HEK293 (cell line): ENCODE results near the gene ST7.
A peak's percentile ranks its signal among the peaks of the same experiment; 100 is the strongest.

Experiments
- CTCF ChIA-PET: fragments of 350-600 bp; formaldehyde crosslinking; extraction: SDS; loops from one replicate; lab custom pipeline; 2021; ENCODE audit warnings: antibody characterized with exemption; lab: Yijun Ruan, JAX
- POLR2A ChIA-PET: fragments of 300-600 bp; formaldehyde crosslinking; extraction: SDS; loops from one replicate; lab custom pipeline; 2020; ENCODE audit warnings: antibody characterized with exemption, inconsistent platforms; lab: Yijun Ruan, JAX
- H3K27ac ChIP-seq: fragments of 200-500 bp; sonication (Bioruptor generic); 2 replicates; pipeline ENCODE4 v1.5.1; 2014; ENCODE audit warnings: low read depth, low read length, control low read depth, inconsistent platforms; ENCODE audit errors: extremely low read depth
- H3K36me3 ChIP-seq, 2 experiments: fragments of 200-500 bp in 1 of 2; sonication (Bioruptor generic) in 1 of 2; 1 replicate in 1 of 2; 2 replicates in 1 of 2; pipeline ENCODE4 v1.5.1; 2014 to 2017; ENCODE audit warnings: inconsistent platforms in 2 of 2, low read length in 2 of 2; ENCODE audit not compliant: control insufficient read depth in 2 of 2, insufficient read depth in 1 of 2
- H3K4me1 ChIP-seq: fragments of 200-500 bp; sonication (Bioruptor generic); 2 replicates; pipeline ENCODE4 v1.5.1; 2014; ENCODE audit warnings: mild to moderate bottlenecking, low read length, inconsistent platforms; ENCODE audit not compliant: control insufficient read depth, insufficient read depth
- H3K4me3 ChIP-seq: 2 replicates; pipeline ENCODE4 v1.5.1; 2011; ENCODE audit warnings: low read depth, mild to moderate bottlenecking, control low read depth, low read length, moderate library complexity
- H3K9me3 ChIP-seq: fragments of 200-500 bp; sonication (Bioruptor generic); 2 replicates; pipeline ENCODE4 v1.5.1; 2014; ENCODE audit warnings: low read depth, low read length, inconsistent platforms; ENCODE audit not compliant: control insufficient read depth, insufficient read depth
- HOXD13 ChIP-seq: sonication (generic); formaldehyde crosslinking; IDR thresholded peaks from 2 replicates; pipeline ENCODE4 v1.8.0; 2022; ENCODE audit warnings: missing genetic modification reagents, borderline replicate concordance
- KLF10 ChIP-seq: fragments of 450-650 bp; IDR thresholded peaks from 2 replicates; pipeline ENCODE4 v1.5.1; 2018; ENCODE audit warnings: missing biosample characterization, mild to moderate bottlenecking, missing genetic modification characterization
- OSR2 ChIP-seq: fragments of 450-650 bp; formaldehyde crosslinking; IDR thresholded peaks from 2 replicates; pipeline ENCODE4 v1.5.1; 2016; ENCODE audit warnings: missing biosample characterization, missing genetic modification characterization
- PRDM1 ChIP-seq: fragments of 450-650 bp; formaldehyde crosslinking; IDR thresholded peaks from 2 replicates; pipeline ENCODE4; 2016; ENCODE audit warnings: missing biosample characterization, missing genetic modification characterization
- SCRT1 ChIP-seq: fragments of 450-650 bp; formaldehyde crosslinking; IDR thresholded peaks from 2 replicates; pipeline ENCODE4 v1.5.1; 2016; ENCODE audit warnings: missing biosample characterization, missing genetic modification characterization, borderline replicate concordance
- SCRT2 ChIP-seq: fragments of 450-650 bp; formaldehyde crosslinking; IDR thresholded peaks from 2 replicates; pipeline ENCODE4 v1.5.1; 2016; ENCODE audit warnings: missing biosample characterization, missing genetic modification characterization
- ZBTB48 ChIP-seq: fragments of 450-650 bp; formaldehyde crosslinking; IDR thresholded peaks from 2 replicates; pipeline ENCODE4 v1.5.1; 2016; ENCODE audit warnings: missing biosample characterization, missing genetic modification characterization
- ZBTB6 ChIP-seq: fragments of 450-650 bp; formaldehyde crosslinking; IDR thresholded peaks from 2 replicates; pipeline ENCODE4 v1.5.1; 2017; ENCODE audit warnings: missing biosample characterization, missing genetic modification characterization
- ZFP69B ChIP-seq: fragments of 450-650 bp; formaldehyde crosslinking; IDR thresholded peaks from 2 replicates; pipeline ENCODE4 v1.5.1; 2016; ENCODE audit warnings: missing biosample characterization, missing genetic modification characterization
- ZNF114 ChIP-seq: fragments of 450-650 bp; formaldehyde crosslinking; IDR thresholded peaks from 2 replicates; pipeline ENCODE4 v1.5.0; 2017; ENCODE audit warnings: missing biosample characterization, missing genetic modification characterization
- ZNF146 ChIP-seq: fragments of 450-650 bp; formaldehyde crosslinking; IDR thresholded peaks from 2 replicates; pipeline ENCODE4 v1.5.1; 2016; ENCODE audit warnings: missing biosample characterization, missing genetic modification characterization
- ZNF175 ChIP-seq: fragments of 450-650 bp; formaldehyde crosslinking; IDR thresholded peaks from 2 replicates; pipeline ENCODE4 v1.5.1; 2016; ENCODE audit warnings: missing biosample characterization, missing genetic modification characterization
- ZNF350 ChIP-seq: fragments of 450-650 bp; formaldehyde crosslinking; IDR thresholded peaks from 2 replicates; pipeline ENCODE4 v1.5.0; 2017; ENCODE audit warnings: missing biosample characterization, mild to moderate bottlenecking, missing genetic modification characterization
- ZNF423 ChIP-seq: fragments of 450-650 bp; formaldehyde crosslinking; IDR thresholded peaks from 2 replicates; pipeline ENCODE4 v1.5.1; 2016; ENCODE audit warnings: missing biosample characterization, missing genetic modification characterization
- ZNF549 ChIP-seq: fragments of 450-650 bp; IDR thresholded peaks from 2 replicates; pipeline ENCODE4 v1.5.1; 2018; ENCODE audit warnings: missing biosample characterization, missing genetic modification characterization, mild to moderate bottlenecking, inconsistent platforms, moderate library complexity
- ZNF560 ChIP-seq: fragments of 450-650 bp; formaldehyde crosslinking; IDR thresholded peaks from 2 replicates; pipeline ENCODE4 v1.5.1; 2017; ENCODE audit warnings: missing biosample characterization, missing genetic modification characterization, borderline replicate concordance
- ZNF623 ChIP-seq: fragments of 450-650 bp; formaldehyde crosslinking; IDR thresholded peaks from 2 replicates; pipeline ENCODE4 v1.5.1; 2016; ENCODE audit warnings: missing biosample characterization, missing genetic modification characterization
- ZNF629 ChIP-seq: fragments of 450-650 bp; formaldehyde crosslinking; IDR thresholded peaks from 2 replicates; pipeline ENCODE4 v1.5.1; 2017; ENCODE audit warnings: missing biosample characterization, missing genetic modification characterization
- ZNF658 ChIP-seq: fragments of 450-650 bp; formaldehyde crosslinking; IDR thresholded peaks from 2 replicates; pipeline ENCODE4; 2016; ENCODE audit warnings: missing biosample characterization, missing genetic modification characterization
- ZNF707 ChIP-seq: fragments of 450-650 bp; formaldehyde crosslinking; IDR thresholded peaks from 2 replicates; pipeline ENCODE4 v1.5.1; 2016; ENCODE audit warnings: missing biosample characterization, missing genetic modification characterization
- ZNF791 ChIP-seq: fragments of 450-650 bp; formaldehyde crosslinking; IDR thresholded peaks from 2 replicates; pipeline ENCODE4 v1.5.1; 2016; ENCODE audit warnings: missing biosample characterization, missing genetic modification characterization
- ZNF830 ChIP-seq: fragments of 450-650 bp; IDR thresholded peaks from 2 replicates; pipeline ENCODE4 v1.5.0; 2018; ENCODE audit warnings: missing biosample characterization, missing genetic modification characterization, low read depth, mild to moderate bottlenecking, moderate library complexity
- ZNF837 ChIP-seq: fragments of 450-650 bp; formaldehyde crosslinking; IDR thresholded peaks from 2 replicates; pipeline ENCODE4 v1.5.1; 2016; ENCODE audit warnings: missing biosample characterization, missing genetic modification characterization
- ZSCAN16 ChIP-seq: fragments of 450-650 bp; formaldehyde crosslinking; IDR thresholded peaks from 2 replicates; pipeline ENCODE4 v1.5.1; 2016; ENCODE audit warnings: missing biosample characterization, missing genetic modification characterization
- TF ChIP-seq, protein P1 (sequence below): fragments of 450-650 bp; formaldehyde crosslinking; IDR thresholded peaks from 2 replicates; pipeline ENCODE4 v1.5.1; 2016; ENCODE audit warnings: missing biosample characterization, missing genetic modification characterization
- TF ChIP-seq, protein P2 (sequence below): fragments of 450-650 bp; formaldehyde crosslinking; IDR thresholded peaks from 2 replicates; pipeline ENCODE4 v1.5.1; 2016; ENCODE audit warnings: missing biosample characterization, missing genetic modification characterization
- TF ChIP-seq, protein P3 (sequence below): fragments of 450-650 bp; formaldehyde crosslinking; IDR thresholded peaks from 2 replicates; pipeline ENCODE4 v1.5.1; 2016; ENCODE audit warnings: missing biosample characterization, missing genetic modification characterization

The ST7 gene

DNA sequence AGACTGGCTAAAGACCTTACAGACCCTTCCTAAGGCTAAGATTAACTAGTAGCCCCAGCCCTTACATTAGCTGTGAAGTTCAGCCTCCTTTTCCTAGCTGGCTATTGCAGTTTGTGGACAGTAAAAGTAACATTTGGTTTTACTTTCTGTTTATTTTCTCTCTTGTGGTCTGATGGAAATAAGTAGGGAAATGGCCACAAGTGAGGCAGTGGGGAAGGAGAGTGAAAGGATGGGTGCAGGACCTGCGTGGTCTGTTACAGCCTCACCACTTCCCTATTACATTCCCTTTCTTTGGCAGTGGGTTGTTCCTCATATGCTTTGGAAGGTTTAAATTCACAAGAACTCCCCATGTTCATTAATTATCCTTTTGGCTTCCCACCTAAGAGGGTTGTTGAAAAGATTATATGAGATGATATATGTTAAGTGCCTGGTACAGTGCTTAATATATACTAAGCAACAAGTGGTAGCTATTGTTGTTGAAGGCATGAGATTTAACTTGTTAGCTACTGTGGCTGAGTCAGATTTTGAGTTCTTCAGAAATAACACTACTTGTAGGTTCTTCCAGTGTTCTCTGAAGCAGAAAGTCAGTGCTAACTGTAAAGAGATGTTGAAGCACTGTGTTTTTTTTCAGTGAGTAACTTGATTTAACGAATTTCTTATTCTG lies 181.7 kb downstream of the ST7 start:
- Histone ChIP-seq H3K4me1 (peaks cover 6% of the 10 kb centered on the region), H3K27ac (no peak overlapping the region), H3K36me3 (peaks cover 0 to 4% of the 10 kb centered on the region in 2 experiments; a peak in 1 of 3 replicates), H3K4me3 (no peak overlapping the region), H3K9me3 (no peaks in the 10 kb centered on the region)
- TF ChIP-seq ZNF629 (tag by site-specific recombination) (no peak), ZNF791 (tag by site-specific recombination) (no peak), HOXD13 (no peak), ZNF549 (no peak), ZBTB6 (tag by site-specific recombination) (no peak), PRDM1 (tag by site-specific recombination) (peak; percentile 55; the same call in 1 of the 2 replicates), ZNF175 (tag by site-specific recombination) (no peak), ZNF560 (tag by site-specific recombination) (no peak), ZNF623 (tag by site-specific recombination) (no peak), OSR2 (tag by site-specific recombination) (no peak), ZNF658 (tag by site-specific recombination) (no peak), ZSCAN16 (tag by site-specific recombination) (no peak), ZNF707 (tag by site-specific recombination) (no peak), ZNF830 (no peak), KLF10 (tag by site-specific recombination) (no peak), SCRT1 (tag by site-specific recombination) (peak; percentile 89), ZNF350 (tag by site-specific recombination) (no peak), ZNF114 (tag by site-specific recombination) (no peak), ZNF423 (no peak), ZFP69B (tag by site-specific recombination) (no peak), ZNF837 (tag by site-specific recombination) (no peak), SCRT2 (tag by site-specific recombination) (peak; percentile 95), ZNF146 (tag by site-specific recombination) (no peak), ZBTB48 (tag by site-specific recombination) (no peak)
- TF ChIP-seq, protein P1, sequence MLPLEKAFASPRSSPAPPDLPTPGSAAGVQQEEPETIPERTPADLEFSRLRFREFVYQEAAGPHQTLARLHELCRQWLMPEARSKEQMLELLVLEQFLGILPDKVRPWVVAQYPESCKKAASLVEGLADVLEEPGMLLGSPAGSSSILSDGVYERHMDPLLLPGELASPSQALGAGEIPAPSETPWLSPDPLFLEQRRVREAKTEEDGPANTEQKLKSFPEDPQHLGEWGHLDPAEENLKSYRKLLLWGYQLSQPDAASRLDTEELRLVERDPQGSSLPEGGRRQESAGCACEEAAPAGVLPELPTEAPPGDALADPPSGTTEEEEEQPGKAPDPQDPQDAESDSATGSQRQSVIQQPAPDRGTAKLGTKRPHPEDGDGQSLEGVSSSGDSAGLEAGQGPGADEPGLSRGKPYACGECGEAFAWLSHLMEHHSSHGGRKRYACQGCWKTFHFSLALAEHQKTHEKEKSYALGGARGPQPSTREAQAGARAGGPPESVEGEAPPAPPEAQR (tag by site-specific recombination): no peak
- TF ChIP-seq, protein P2, sequence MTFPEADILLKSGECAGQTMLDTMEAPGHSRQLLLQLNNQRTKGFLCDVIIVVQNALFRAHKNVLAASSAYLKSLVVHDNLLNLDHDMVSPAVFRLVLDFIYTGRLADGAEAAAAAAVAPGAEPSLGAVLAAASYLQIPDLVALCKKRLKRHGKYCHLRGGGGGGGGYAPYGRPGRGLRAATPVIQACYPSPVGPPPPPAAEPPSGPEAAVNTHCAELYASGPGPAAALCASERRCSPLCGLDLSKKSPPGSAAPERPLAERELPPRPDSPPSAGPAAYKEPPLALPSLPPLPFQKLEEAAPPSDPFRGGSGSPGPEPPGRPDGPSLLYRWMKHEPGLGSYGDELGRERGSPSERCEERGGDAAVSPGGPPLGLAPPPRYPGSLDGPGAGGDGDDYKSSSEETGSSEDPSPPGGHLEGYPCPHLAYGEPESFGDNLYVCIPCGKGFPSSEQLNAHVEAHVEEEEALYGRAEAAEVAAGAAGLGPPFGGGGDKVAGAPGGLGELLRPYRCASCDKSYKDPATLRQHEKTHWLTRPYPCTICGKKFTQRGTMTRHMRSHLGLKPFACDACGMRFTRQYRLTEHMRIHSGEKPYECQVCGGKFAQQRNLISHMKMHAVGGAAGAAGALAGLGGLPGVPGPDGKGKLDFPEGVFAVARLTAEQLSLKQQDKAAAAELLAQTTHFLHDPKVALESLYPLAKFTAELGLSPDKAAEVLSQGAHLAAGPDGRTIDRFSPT (tag by site-specific recombination): no peak
- TF ChIP-seq, protein P3, sequence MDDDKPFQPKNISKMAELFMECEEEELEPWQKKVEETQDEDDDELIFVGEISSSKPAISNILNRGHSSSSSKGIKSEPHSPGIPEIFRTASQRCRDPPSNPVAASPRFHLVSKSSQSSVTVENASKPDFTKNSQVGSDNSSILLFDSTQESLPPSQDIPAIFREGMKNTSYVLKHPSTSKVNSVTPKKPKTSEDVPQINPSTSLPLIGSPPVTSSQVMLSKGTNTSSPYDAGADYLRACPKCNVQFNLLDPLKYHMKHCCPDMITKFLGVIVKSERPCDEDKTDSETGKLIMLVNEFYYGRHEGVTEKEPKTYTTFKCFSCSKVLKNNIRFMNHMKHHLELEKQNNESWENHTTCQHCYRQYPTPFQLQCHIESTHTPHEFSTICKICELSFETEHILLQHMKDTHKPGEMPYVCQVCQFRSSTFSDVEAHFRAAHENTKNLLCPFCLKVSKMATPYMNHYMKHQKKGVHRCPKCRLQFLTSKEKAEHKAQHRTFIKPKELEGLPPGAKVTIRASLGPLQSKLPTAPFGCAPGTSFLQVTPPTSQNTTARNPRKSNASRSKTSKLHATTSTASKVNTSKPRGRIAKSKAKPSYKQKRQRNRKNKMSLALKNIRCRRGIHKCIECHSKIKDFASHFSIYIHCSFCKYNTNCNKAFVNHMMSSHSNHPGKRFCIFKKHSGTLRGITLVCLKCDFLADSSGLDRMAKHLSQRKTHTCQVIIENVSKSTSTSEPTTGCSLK (tag by site-specific recombination): no peak
- ChIA-PET CTCF (interaction anchor here (0.7 to 1.7 kb wide), 5 partner anchors 7 to 150 kb away, joined by 3 to 11 read pairs (median 6); no protein-coding TSS in a partner anchor), POLR2A (no interaction called here)
